Activated CD4-positive, alpha-beta T cell treated with anti-CD3 and anti-CD28 coated beads for 36 hours (primary cell): ENCODE measurements around the gene FBH1. TPM values are rescaled to one million over a fixed set of nuclear protein-coding genes. Genes with fewer than 3 reads are reported as not detected.
"Not testable (repeated sequence)": the region's sequence is repeated elsewhere in the genome, so short reads cannot be mapped to it uniquely, and the experiment has no call there.

Experiments used
- ATAC-seq: fragments of 200-7000 bp; cut with Tn5 transposase; one replicate; pipeline ENCODE4 v1.10.0; 2021; ENCODE audit warnings: mild to moderate bottlenecking, moderate library complexity
- CTCF ChIA-PET: fragments of 350-600 bp; sonication (Branson Sonifier 250); formaldehyde crosslinking; loops from one replicate; lab custom pipeline; 2021; ENCODE audit warnings: antibody characterized with exemption; lab: Charles Lee
- POLR2A ChIA-PET: fragments of 350-600 bp; sonication (Branson Sonifier 250); formaldehyde crosslinking; loops from one replicate; lab custom pipeline; 2021; ENCODE audit warnings: antibody characterized with exemption, inconsistent platforms; lab: Charles Lee
- DNase-seq: peaks from one replicate; pipeline ENCODE4 v3.0.0-alpha.2; 2020
- H3K27ac Mint-ChIP-seq: one replicate; pipeline ENCODE4 v1.8.0; 2021; ENCODE audit warnings: mixed read lengths
- H3K27me3 Mint-ChIP-seq: one replicate; pipeline ENCODE4 v1.8.0; 2021; ENCODE audit warnings: mixed read lengths
- H3K36me3 Mint-ChIP-seq: one replicate; pipeline ENCODE4 v1.8.0; 2021; ENCODE audit warnings: low read depth, mixed read lengths
- H3K4me1 Mint-ChIP-seq: one replicate; pipeline ENCODE4 v1.8.0; 2021; ENCODE audit warnings: mixed read lengths
- H3K4me3 Mint-ChIP-seq: one replicate; pipeline ENCODE4 v1.8.0; 2021; ENCODE audit warnings: mild to moderate bottlenecking, moderate library complexity, mixed read lengths
- H3K9me3 Mint-ChIP-seq: one replicate; pipeline ENCODE4 v1.8.0; 2021; ENCODE audit warnings: low read depth, mixed read lengths
- intact Hi-C, 2 experiments: fragments of 100-400 bp; cut with DNase I in 1 of 2; cut with micrococcal nuclease in 1 of 2; formaldehyde crosslinking; loops; one replicate each; pipeline versions ENCODE4 v1.14.2 to v1.15.1; 2022 to 2024; cut with DNase I, micrococcal nuclease
- total RNA-seq, 2 experiments: library from RNA; stranded (reverse); gene quantifications; one replicate each; pipeline ENCODE4 v1.2.3, GENCODE V29; 2021

FBH1 gene
- total RNA-seq, 2 experiments from 2014 or later = 53.3 to 56.2 TPM

DNA sequence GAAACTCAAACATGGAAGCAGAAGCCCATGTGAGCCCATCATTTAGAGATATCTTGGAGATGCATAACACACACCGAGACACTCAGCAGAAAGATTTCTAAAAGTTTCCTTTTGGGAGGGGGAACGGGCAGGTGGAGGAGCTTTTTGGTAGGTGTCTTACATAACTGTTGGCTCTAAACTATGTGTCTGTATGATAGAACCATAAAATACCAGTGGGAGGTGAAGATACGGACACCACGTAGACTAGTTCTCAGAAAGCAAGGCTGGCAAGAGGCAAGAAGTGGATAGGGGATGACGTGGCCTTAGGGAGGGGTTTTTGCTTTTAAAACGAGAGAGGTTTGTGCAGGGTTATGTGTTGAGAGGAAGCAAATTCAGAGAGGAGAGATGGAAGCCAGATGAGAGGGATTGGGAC is 50.8 kb downstream of the FBH1 start:
- CTCF ChIA-PET = no interaction called here
- POLR2A ChIA-PET = no interaction called here
- peaks cover 13% of the 10 kb centered on the region for H3K36me3 Mint-ChIP-seq
- H3K27ac Mint-ChIP-seq = no peak overlapping the region
- no peak overlapping the region for H3K4me3 Mint-ChIP-seq
- H3K4me1 Mint-ChIP-seq = peaks cover 2% of the 10 kb centered on the region
- DNase-seq = no peak
- no peaks in the 10 kb centered on the region for H3K9me3 Mint-ChIP-seq
- H3K27me3 Mint-ChIP-seq = no peaks in the 10 kb centered on the region
- intact Hi-C loops = no loop called here
- no peak for ATAC-seq

- CTCF ChIA-PET = no interaction called here
Observed at GRCh38 chr10:5941579-5941978, 51.5 kb downstream of the FBH1 start.

GRCh38 chr10:5942001-5942400 is 52.0 kb downstream of the FBH1 start:
- no peaks in the 10 kb centered on the region for H3K27me3 Mint-ChIP-seq
- H3K9me3 Mint-ChIP-seq = no peaks in the 10 kb centered on the region
- no peak overlapping the region for H3K4me3 Mint-ChIP-seq
- peaks cover 9% of the 10 kb centered on the region for H3K36me3 Mint-ChIP-seq
- intact Hi-C loops = no loop called here
- CTCF ChIA-PET = no interaction called here
- DNase-seq (no peak), ATAC-seq (no peak)
- no peak overlapping the region for H3K27ac Mint-ChIP-seq
- POLR2A ChIA-PET = no interaction called here
- H3K4me1 Mint-ChIP-seq = peaks cover 7% of the 10 kb centered on the region

More at GRCh38 chr10:5941579-5941978, 51.5 kb downstream of the FBH1 start:
- H3K27ac Mint-ChIP-seq = no peak overlapping the region
- ATAC-seq (no peak), DNase-seq (no peak)
- no peak overlapping the region for H3K4me3 Mint-ChIP-seq
- no peaks in the 10 kb centered on the region for H3K9me3 Mint-ChIP-seq
- H3K36me3 Mint-ChIP-seq = peaks cover 11% of the 10 kb centered on the region
- no peaks in the 10 kb centered on the region for H3K27me3 Mint-ChIP-seq
- intact Hi-C loops = no loop called here
- POLR2A ChIA-PET = no interaction called here
- H3K4me1 Mint-ChIP-seq = peaks cover 7% of the 10 kb centered on the region

GRCh38 chr10:5942474-5942873 is 52.4 kb downstream of the FBH1 start:
- ChIA-PET POLR2A (no interaction called here), CTCF (no interaction called here)
- DNase-seq = no peak
- no peak overlapping the region for H3K27ac Mint-ChIP-seq
- H3K27me3 Mint-ChIP-seq = no peaks in the 10 kb centered on the region
- peaks cover 7% of the 10 kb centered on the region for H3K4me1 Mint-ChIP-seq
- no peak overlapping the region for H3K4me3 Mint-ChIP-seq
- peaks cover 6% of the 10 kb centered on the region for H3K36me3 Mint-ChIP-seq
- ATAC-seq = no peak
- intact Hi-C loops = no loop called here
- H3K9me3 Mint-ChIP-seq = no peaks in the 10 kb centered on the region

- intact Hi-C loops = no loop called here
- Mint-ChIP-seq H3K36me3 (no peaks in the 10 kb centered on the region), H3K27ac (no peak overlapping the region), H3K4me1 (peaks cover 7% of the 10 kb centered on the region), H3K4me3 (no peak overlapping the region), H3K9me3 (no peaks in the 10 kb centered on the region), H3K27me3 (no peaks in the 10 kb centered on the region)
- POLR2A ChIA-PET = no interaction called here
- DNase-seq (no peak), ATAC-seq (no peak)
- CTCF ChIA-PET = no interaction called here
Observed at GRCh38 chr10:5943536-5943935, 53.5 kb downstream of the FBH1 start.

DNA sequence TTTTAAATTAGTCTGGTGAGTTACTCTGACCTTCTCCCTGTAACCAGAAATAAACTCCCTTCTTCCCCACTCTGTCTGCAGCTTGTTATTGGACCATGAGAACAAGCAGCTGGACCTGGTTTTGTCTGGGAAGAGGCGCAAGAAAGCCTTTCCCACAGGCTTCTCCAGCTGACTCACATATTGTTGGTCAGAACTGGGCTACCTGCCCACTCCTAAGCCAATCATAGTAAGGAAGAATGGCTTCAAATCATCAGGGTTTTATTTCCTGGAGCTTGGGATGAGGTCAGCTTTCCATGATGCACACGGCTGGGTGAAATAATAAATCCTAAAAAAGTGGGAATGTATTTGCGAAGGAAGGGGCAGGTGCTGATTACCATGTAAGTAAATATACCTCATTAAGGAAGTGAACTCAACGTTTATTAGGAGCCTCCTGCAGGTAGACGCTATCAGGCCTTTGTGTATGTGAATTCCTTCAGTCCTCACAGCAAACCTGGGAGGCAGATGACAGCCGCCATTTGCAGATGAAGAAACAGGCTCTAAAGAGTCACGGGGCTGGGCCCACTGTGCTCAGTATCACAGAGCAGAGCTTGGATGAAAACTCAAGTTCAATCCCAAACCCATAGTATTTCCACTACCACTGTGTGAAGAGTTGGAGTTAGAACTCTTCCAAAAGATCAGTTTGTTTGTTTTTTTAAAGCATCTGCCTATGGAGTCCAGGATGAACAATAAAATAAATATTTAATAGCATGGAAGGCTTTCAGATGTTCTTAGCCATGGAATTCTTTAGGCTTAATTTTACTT is 54.5 kb downstream of the FBH1 start:
- POLR2A ChIA-PET = no interaction called here
- no peaks in the 10 kb centered on the region for H3K9me3 Mint-ChIP-seq
- no peaks in the 10 kb centered on the region for H3K36me3 Mint-ChIP-seq
- no peak overlapping the region for H3K27ac Mint-ChIP-seq
- intact Hi-C loops = no loop called here
- peaks cover 7% of the 10 kb centered on the region for H3K4me1 Mint-ChIP-seq
- CTCF ChIA-PET = no interaction called here
- H3K27me3 Mint-ChIP-seq = no peaks in the 10 kb centered on the region
- DNase-seq (no peak), ATAC-seq (no peak)
- no peak overlapping the region for H3K4me3 Mint-ChIP-seq

DNA sequence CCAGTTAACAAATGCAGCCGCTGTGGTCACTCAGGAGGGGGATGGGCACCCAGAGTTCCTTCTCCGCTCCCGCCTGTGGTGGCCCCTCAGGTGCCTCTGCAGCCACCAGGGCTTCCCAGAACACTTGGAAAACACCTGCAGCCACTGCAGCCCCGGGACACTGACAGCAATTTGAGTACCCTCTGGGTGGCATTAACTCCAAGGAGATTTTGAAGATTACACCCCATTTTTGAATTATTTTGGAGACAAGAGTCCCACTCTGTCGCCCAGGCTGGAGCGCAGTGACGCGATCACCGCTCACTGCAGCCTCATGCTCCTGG is 55.1 kb downstream of the FBH1 start:
- ATAC-seq (no peak), DNase-seq (no peak)
- ChIA-PET POLR2A (no interaction called here), CTCF (no interaction called here)
- Mint-ChIP-seq H3K27ac (no peak overlapping the region), H3K36me3 (no peaks in the 10 kb centered on the region), H3K4me3 (no peak overlapping the region), H3K27me3 (no peaks in the 10 kb centered on the region), H3K9me3 (no peaks in the 10 kb centered on the region), H3K4me1 (peaks cover 7% of the 10 kb centered on the region)
- intact Hi-C loops = no loop called here

DNA sequence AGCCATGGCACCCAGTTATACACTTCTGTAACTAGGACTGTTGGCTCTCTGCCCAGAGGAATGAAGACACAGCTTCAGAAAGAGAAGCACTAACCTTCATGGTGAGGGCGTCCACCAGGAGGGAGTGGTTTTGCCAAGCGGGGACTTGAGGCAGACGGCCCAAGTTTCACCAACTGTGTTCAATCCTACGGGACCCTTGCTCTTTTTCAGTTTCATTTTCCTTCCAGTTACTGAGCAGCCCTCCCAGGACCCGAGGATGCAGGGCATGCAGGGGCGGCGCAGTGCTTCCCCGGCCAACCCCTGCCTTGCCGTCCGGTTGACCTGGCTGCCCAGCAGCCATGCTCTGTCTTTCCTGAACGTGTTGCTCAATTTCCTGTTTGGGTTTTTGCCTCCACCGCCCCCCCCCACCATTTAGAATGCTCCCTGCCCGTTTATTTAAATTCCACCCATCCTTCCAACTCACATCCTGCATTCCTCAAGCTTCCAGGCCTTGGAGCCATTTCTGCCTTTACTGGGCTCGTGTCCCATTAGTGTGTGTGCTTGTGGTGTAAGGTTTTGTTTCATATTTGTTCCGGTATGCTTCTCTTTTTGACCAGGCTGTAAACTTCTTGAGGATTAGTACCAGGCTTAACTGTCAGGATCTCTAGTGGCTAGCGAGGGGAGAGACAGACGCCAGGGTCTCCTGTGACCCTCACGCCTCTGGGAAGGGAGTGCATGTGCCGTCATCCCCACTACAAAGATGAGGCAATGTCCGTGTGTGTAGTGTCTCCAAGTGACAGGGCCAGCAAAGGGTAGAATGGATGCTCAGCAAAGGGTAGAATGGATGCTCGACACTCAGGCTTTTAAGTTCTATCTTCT is 55.7 kb downstream of the FBH1 start:
- Mint-ChIP-seq H3K27me3 (no peaks in the 10 kb centered on the region), H3K36me3 (no peaks in the 10 kb centered on the region)
- POLR2A ChIA-PET = no interaction called here

GRCh38 chr10:5946419-5946775 is 56.4 kb downstream of the FBH1 start:
- H3K4me1 Mint-ChIP-seq, CTCF ChIA-PET, ATAC-seq, H3K9me3 Mint-ChIP-seq, POLR2A ChIA-PET, intact Hi-C loops, H3K4me3 Mint-ChIP-seq, H3K27ac Mint-ChIP-seq, DNase-seq, H3K27me3 Mint-ChIP-seq, H3K36me3 Mint-ChIP-seq: not testable (repeated sequence)

More for the DNA sequence above, 55.7 kb downstream of the FBH1 start:
- CTCF ChIA-PET = no interaction called here
- H3K4me1 Mint-ChIP-seq = peaks cover 7% of the 10 kb centered on the region
- no peak overlapping the region for H3K4me3 Mint-ChIP-seq
- H3K9me3 Mint-ChIP-seq = no peaks in the 10 kb centered on the region
- H3K27ac Mint-ChIP-seq = no peak overlapping the region
- intact Hi-C loops = no loop called here
- DNase-seq (no peak), ATAC-seq (no peak)

DNA sequence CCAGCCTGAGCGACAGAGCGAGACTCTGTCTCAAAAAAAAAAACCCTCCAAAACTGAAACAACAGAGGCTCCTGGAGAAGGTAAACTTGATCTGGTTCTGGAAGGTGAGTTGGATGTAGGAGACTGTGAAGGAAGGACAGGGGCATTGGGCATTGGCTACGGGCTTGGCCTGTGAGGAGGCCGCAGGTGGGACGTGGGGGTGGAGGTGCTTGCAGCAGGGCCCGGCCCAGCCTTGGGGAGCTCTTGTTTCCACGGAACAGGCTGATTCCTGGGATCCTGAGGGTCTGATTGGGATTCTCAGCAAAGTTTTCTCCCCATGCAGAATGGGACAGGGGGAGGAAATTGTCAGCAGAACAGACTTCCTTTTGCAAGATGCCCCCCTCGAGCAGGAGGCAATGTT is 56.7 kb downstream of the FBH1 start:
- H3K27ac Mint-ChIP-seq = no peak overlapping the region
- POLR2A ChIA-PET = interaction anchor here (0.6 kb wide), 1 partner anchor 87 kb away, joined by 5 read pairs; no protein-coding TSS in a partner anchor
- H3K4me1 Mint-ChIP-seq = peaks cover 7% of the 10 kb centered on the region
- H3K4me3 Mint-ChIP-seq = no peak overlapping the region
- no peaks in the 10 kb centered on the region for H3K36me3 Mint-ChIP-seq
- no peaks in the 10 kb centered on the region for H3K9me3 Mint-ChIP-seq
- DNase-seq = no peak
- CTCF ChIA-PET = no interaction called here
- intact Hi-C loops = no loop called here
- ATAC-seq = no peak
- no peaks in the 10 kb centered on the region for H3K27me3 Mint-ChIP-seq

- H3K36me3 Mint-ChIP-seq = no peaks in the 10 kb centered on the region
Observed at GRCh38 chr10:5947471-5948207, 57.6 kb downstream of the FBH1 start.

More at GRCh38 chr10:5947471-5948207, 57.6 kb downstream of the FBH1 start:
- ChIA-PET POLR2A (interaction anchor here (0.6 kb wide), 1 partner anchor 86 kb away, joined by 5 read pairs; no protein-coding TSS in a partner anchor), CTCF (no interaction called here)
- no peak overlapping the region for H3K27ac Mint-ChIP-seq
- DNase-seq (no peak), ATAC-seq (no peak)
- H3K4me1 Mint-ChIP-seq = peaks cover 7% of the 10 kb centered on the region
- intact Hi-C loops = no loop called here
- H3K27me3 Mint-ChIP-seq = no peaks in the 10 kb centered on the region
- no peaks in the 10 kb centered on the region for H3K9me3 Mint-ChIP-seq
- H3K4me3 Mint-ChIP-seq = no peak overlapping the region
